ENCODE measurements around the gene KCNIP3. TPM values are rescaled to one million over a fixed set of nuclear protein-coding genes. Genes with fewer than 3 reads are reported as not detected.

Gene KCNIP3
- total and polyA plus RNA-seq, 4 donors, result 0.26 to 1.1 (median 0.62) TPM

GRCh38 chr2:95402370-95403203 is 105.4 kb downstream of the KCNIP3 start, which contains the start of gene FAHD2A:
Gene FAHD2A, plus strand, starts transcription at chr2:95402708. Its CDS starts 2,851 bp downstream, at chr2:95405559.
- under 1% methylated on average over 64 of the region's 64 CpGs for WGBS
- peak within 1 kb of the TSS; percentile 64 to 73 for H3K9ac ChIP-seq (ENCODE audit: low read depth in 1 of 2, low read length in 2 of 2)

More at GRCh38 chr2:95402370-95403203, 105.4 kb downstream of the KCNIP3 start, which contains the start of gene FAHD2A:
- TF ChIP-seq MAX (IDR thresholded peaks at IDR 0.05) (no peak), CTCF (IDR thresholded peaks at IDR 0.05; ENCODE audit: low read depth, low read length, missing input control) (no peak), YY1 (IDR thresholded peaks at IDR 0.05) (peak; percentile 92), RAD21 (IDR thresholded peaks at IDR 0.05) (peak; percentile 14 to 54), ATF3 (IDR thresholded peaks at IDR 0.05) (no peak), SP1 (IDR thresholded peaks at IDR 0.05) (peak; percentile 80), NR2F2 (IDR thresholded peaks at IDR 0.05) (peak; percentile 78), FOXA2 (IDR thresholded peaks at IDR 0.05) (no peak), RXRA (IDR thresholded peaks at IDR 0.05) (peak; percentile 65 to 71), GABPA (IDR thresholded peaks at IDR 0.05 in 1 of 2, conservative IDR thresholded peaks at IDR 0.05 in 1 of 2) (no peak), TAF1 (conservative IDR thresholded peaks at IDR 0.05) (no peak), HNF4A (conservative IDR thresholded peaks at IDR 0.05) (peak; percentile 82 to 89), HNF4G (IDR thresholded peaks at IDR 0.05) (peak; percentile 43), EGR1 (IDR thresholded peaks at IDR 0.05; ENCODE audit: low read depth in 2 of 2) (no peak), REST (IDR thresholded peaks at IDR 0.05) (peak; percentile 85), JUND (IDR thresholded peaks at IDR 0.05) (no peak), ZBTB33 (IDR thresholded peaks at IDR 0.05) (peak; percentile 53), FOXA1 (IDR thresholded peaks at IDR 0.05) (no peak)
- no peaks in the 10 kb centered on the region for H3K27me3 ChIP-seq (ENCODE audit: control insufficient read depth in 4 of 4, insufficient read depth in 4 of 4, low read length in 3 of 4)
- peak; percentile 95 for DNase-seq (ENCODE audit: low spot score)
- no peaks in the 10 kb centered on the region for H3K9me3 ChIP-seq (ENCODE audit: control insufficient read depth in 4 of 4, low read length in 3 of 4)
- peaks cover 2 to 29% (median 24%) of the 10 kb centered on the region in 4 donors for H3K4me1 ChIP-seq (ENCODE audit: control insufficient read depth in 4 of 4, insufficient read depth in 4 of 4, low read length in 3 of 4)
- H3K36me3 ChIP-seq (ENCODE audit: control insufficient read depth in 4 of 4, insufficient read depth in 3 of 4, low read depth in 1 of 4, low read length in 3 of 4), result peaks cover 0 to 3% (median under 1%) of the 10 kb centered on the region in 4 donors
- peak within 1 kb of the TSS; percentile 80 to 87 for H3K27ac ChIP-seq (ENCODE audit: low read depth in 1 of 2, low read length in 2 of 2)
- H3K4me3 ChIP-seq (ENCODE audit: low read depth in 1 of 3, low read length in 3 of 3), result peak within 1 kb of the TSS; percentile 73 to 90 (median 90)

Measured in liver (tissue), 9 donors.